HFFc6 (cell line): ENCODE results near the gene CACNA1C. TPM values are rescaled to one million over a fixed set of nuclear protein-coding genes. Genes with fewer than 3 reads are reported as not detected.

Experiments used
- DNase-seq: peaks from one replicate; pipeline ENCODE4 v3.0.0-alpha.2; 2018
- H3K27ac Mint-ChIP-seq: 2 replicates; pipeline ENCODE4 v1.8.0; 2020; ENCODE audit warnings: mild to moderate bottlenecking, mixed read lengths
- H3K27me3 Mint-ChIP-seq: 2 replicates; pipeline ENCODE4 v1.8.0; 2021; ENCODE audit warnings: mild to moderate bottlenecking, moderate library complexity, mixed read lengths; ENCODE audit not compliant: insufficient read depth
- H3K36me3 Mint-ChIP-seq: 2 replicates; pipeline ENCODE4 v1.8.0; 2021; ENCODE audit warnings: low read depth, mixed read lengths
- H3K4me1 Mint-ChIP-seq: 2 replicates; pipeline ENCODE4 v1.8.0; 2020; ENCODE audit warnings: low read depth, mixed read lengths
- H3K4me3 Mint-ChIP-seq: 2 replicates; pipeline ENCODE4 v1.8.0; 2020; ENCODE audit warnings: mild to moderate bottlenecking, moderate library complexity, mixed read lengths
- H3K9me3 Mint-ChIP-seq: 2 replicates; pipeline ENCODE4 v1.8.0; 2020; ENCODE audit warnings: mild to moderate bottlenecking, mixed read lengths
- CTCF ChIP-seq: fragments of 200-600 bp; sonication (generic); IDR thresholded peaks from 2 replicates; pipeline ENCODE4 v1.5.0; 2021; ENCODE audit warnings: antibody characterized with exemption, mild to moderate bottlenecking
- total RNA-seq, 6 experiments: library from RNA; stranded (reverse); fragmentation: NEBNext Ultra II Directional; extraction: Animal tissue kit (Norgen Biotek cat#: 25700); gene quantifications; 2 replicates in 1 of 6; 3 replicates in 5 of 6; pipeline ENCODE4 v1.2.3, GENCODE V29; 2021

CACNA1C gene
- total RNA-seq, 6 experiments from 2014 or later, result 6.7 to 11.5 (median 10.6) TPM

- Mint-ChIP-seq H3K36me3 (no peaks in the 10 kb centered on the region), H3K4me1 (peaks cover 8% of the 10 kb centered on the region), H3K27me3 (peaks cover 1% of the 10 kb centered on the region; the same call in 1 of the 2 replicates), H3K9me3 (no peaks in the 10 kb centered on the region), H3K4me3 (no peak overlapping the region), H3K27ac (no peak overlapping the region)
- no peak for DNase-seq
- no peak for TF ChIP-seq CTCF
Measured at GRCh38 chr12:2581293-2582045, 528.7 kb downstream of the CACNA1C start.

GRCh38 chr12:2582631-2583030, 529.8 kb downstream of the CACNA1C start:
- TF ChIP-seq CTCF, result no peak
- H3K27ac Mint-ChIP-seq, result no peak overlapping the region

GRCh38 chr12:2583091-2583497, 530.3 kb downstream of the CACNA1C start:
- peaks cover under 1% of the 10 kb centered on the region; the same call in 1 of the 2 replicates for H3K36me3 Mint-ChIP-seq
- H3K9me3 Mint-ChIP-seq, result no peaks in the 10 kb centered on the region
- H3K27me3 Mint-ChIP-seq, result peaks cover 1% of the 10 kb centered on the region; the same call in 1 of the 2 replicates
- TF ChIP-seq CTCF, result peak; percentile 96
- no peak overlapping the region for H3K27ac Mint-ChIP-seq
- peaks cover 8% of the 10 kb centered on the region for H3K4me1 Mint-ChIP-seq
- no peak overlapping the region for H3K4me3 Mint-ChIP-seq
- DNase-seq, result peak; percentile 23

More at GRCh38 chr12:2582631-2583030, 529.8 kb downstream of the CACNA1C start:
- Mint-ChIP-seq H3K27me3 (peaks cover 1% of the 10 kb centered on the region; the same call in 1 of the 2 replicates), H3K36me3 (no peaks in the 10 kb centered on the region), H3K4me3 (peak overlapping the region; percentile 32; the same call in 1 of the 2 replicates), H3K4me1 (peaks cover 8% of the 10 kb centered on the region), H3K9me3 (no peaks in the 10 kb centered on the region)
- no peak for DNase-seq

- Mint-ChIP-seq H3K9me3 (no peaks in the 10 kb centered on the region), H3K4me3 (no peak overlapping the region), H3K4me1 (peaks cover 8% of the 10 kb centered on the region), H3K27me3 (peaks cover 3% of the 10 kb centered on the region), H3K27ac (no peak overlapping the region), H3K36me3 (peaks cover 8% of the 10 kb centered on the region)
- DNase-seq, result no peak
- no peak for TF ChIP-seq CTCF
Measured at GRCh38 chr12:2583642-2584401, 531.0 kb downstream of the CACNA1C start.

- Mint-ChIP-seq H3K9me3 (no peaks in the 10 kb centered on the region), H3K4me1 (peaks cover 8% of the 10 kb centered on the region), H3K27me3 (peaks cover 3% of the 10 kb centered on the region), H3K27ac (no peak overlapping the region), H3K36me3 (peaks cover 14% of the 10 kb centered on the region), H3K4me3 (no peak overlapping the region)
- no peak for DNase-seq
- TF ChIP-seq CTCF, result no peak
Measured at GRCh38 chr12:2586156-2587038, 533.6 kb downstream of the CACNA1C start.
